K562 (cell line): ENCODE measurements around the gene GPATCH3. TPM values are rescaled to one million over a fixed set of nuclear protein-coding genes. Genes with fewer than 3 reads are reported as not detected.

Source experiments
- HNRNPLL ChIP-seq: fragments of 200-400 bp; formaldehyde crosslinking; IDR thresholded peaks from 2 replicates; pipeline ENCODE4 v1.6.1; 2017; ENCODE audit warnings: low read length, low read depth, mild to moderate bottlenecking; ENCODE audit not compliant: poor library complexity, severe bottlenecking
- REST ChIP-seq, 2 experiments: fragments of 450-650 bp; formaldehyde crosslinking in 1 of 2; IDR thresholded peaks; 2 replicates each; pipeline versions ENCODE4 v1.4.0 to v1.6.1; 2014 to 2020; ENCODE audit warnings: mild to moderate bottlenecking in 2 of 2, borderline replicate concordance in 1 of 2, low read depth in 1 of 2
- SMARCE1 ChIP-seq: fragments of 450-650 bp; IDR thresholded peaks from 2 replicates; pipeline ENCODE4 v1.7.1; 2016; ENCODE audit warnings: mild to moderate bottlenecking
- polyA plus RNA-seq, 8 experiments: library from polyadenylated mRNA; depleted of rRNA in 4 of 8; stranded (reverse) in 5 of 8; unstranded in 3 of 8; fragments of >200 nt; fragmentation: Nextera tagmentation in 2 of 8; fragmentation: Illumina TruSeq in 1 of 8; extraction: Ambion mirVana in 2 of 8; extraction: Trizol in 1 of 8; gene quantifications; 2 replicates each; pipeline versions ENCODE4 v1.2.1 to v1.2.3, GENCODE V29; 2011 to 2014; ENCODE audit warnings: inconsistent platforms in 1 of 8, missing spikeins in 1 of 8
- total RNA-seq, 7 experiments: library from RNA; depleted of rRNA in 6 of 7; stranded (reverse); fragments of >200 nt in 6 of 7; fragmentation: Illumina TruSeq in 2 of 7; extraction: Trizol in 2 of 7; gene quantifications; 2 replicates each; pipeline versions ENCODE4 v1.2.1 to v1.2.3, GENCODE V29; 2011 to 2021; ENCODE audit warnings: low replicate concordance in 1 of 7

Gene GPATCH3
- total and polyA plus RNA-seq, 9 of the 15 experiments (the other 6 are each of a cell fraction or from before 2014, with no cell fraction given): 1.6 to 23.0 (median 13.3) TPM

DNA sequence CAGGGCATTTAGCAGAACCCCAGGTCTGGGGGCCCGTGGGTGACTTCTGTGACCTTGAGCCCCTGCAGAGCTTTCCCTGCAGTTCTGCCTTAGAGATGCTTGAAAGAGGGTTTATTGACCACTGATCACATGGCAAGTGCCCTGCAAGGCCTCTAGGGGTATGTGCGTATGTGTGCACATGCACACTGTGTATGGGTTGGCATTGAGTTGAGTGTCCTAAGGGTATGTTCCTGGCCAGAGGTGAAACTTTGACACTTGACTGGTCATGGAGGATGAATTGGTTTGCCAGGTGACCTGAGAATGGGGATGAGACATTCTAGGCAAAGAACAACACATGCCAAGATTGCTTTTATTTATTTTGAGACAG, 38.4 kb upstream of the GPATCH3 start (continued):
- TF ChIP-seq REST (IDR thresholded peaks at IDR 0.05; ENCODE audit: borderline replicate concordance): no peak
- no peak for TF ChIP-seq REST (CRISPR knock-in tag; IDR thresholded peaks at IDR 0.05; ENCODE audit: low read depth)
- no peak for TF ChIP-seq HNRNPLL
- no peak for TF ChIP-seq SMARCE1
